Naive thymus-derived CD4-positive, alpha-beta T cell (primary cell): ENCODE measurements around the gene TMEM267. TPM values are rescaled to one million over a fixed set of nuclear protein-coding genes. Genes with fewer than 3 reads are reported as not detected.
"Not testable (repeated sequence)": the region's sequence is repeated elsewhere in the genome, so short reads cannot be mapped to it uniquely, and the experiment has no call there.

Experiments used
- ATAC-seq: fragments of 150-1000 bp; cut with Tn5 transposase; 2 replicates; pipeline ENCODE4 v1.10.0; 2021; ENCODE audit warnings: mild to moderate bottlenecking, moderate library complexity
- CTCF ChIA-PET: fragments of 350-600 bp; sonication (Branson Sonifier 250); formaldehyde crosslinking; loops from one replicate; lab custom pipeline; 2021; ENCODE audit warnings: antibody characterized with exemption; lab: Charles Lee
- POLR2A ChIA-PET: fragments of 350-600 bp; sonication (Branson Sonifier 250); formaldehyde crosslinking; loops from one replicate; lab custom pipeline; 2021; ENCODE audit warnings: antibody characterized with exemption, inconsistent platforms; lab: Charles Lee
- DNase-seq, 9 donors: peaks; one replicate each; pipeline versions ENCODE4 v3.0.0 to v3.0.0-alpha.2; 2020 to 2022; ENCODE audit warnings: mixed read lengths in 1 of 9
- H3K27ac ChIP-seq: one replicate; pipeline ENCODE4 v1.7.0; 2013; ENCODE audit warnings: mild to moderate bottlenecking, low read depth, low read length, moderate library complexity
- H3K27me3 ChIP-seq, 2 donors: one replicate each; pipeline ENCODE4 v1.7.0; 2013; ENCODE audit warnings: low read length in 2 of 2, mild to moderate bottlenecking in 2 of 2, moderate library complexity in 2 of 2; ENCODE audit not compliant: control insufficient read depth in 2 of 2, insufficient read depth in 2 of 2
- H3K36me3 ChIP-seq, 3 experiments: 1 replicate in 2 of 3; 2 replicates in 1 of 3; pipeline ENCODE4 v1.7.0; 2013; ENCODE audit warnings: low read length in 3 of 3, mild to moderate bottlenecking in 3 of 3, moderate library complexity in 1 of 3; ENCODE audit not compliant: insufficient read depth in 3 of 3, control insufficient read depth in 2 of 3
- H3K4me1 ChIP-seq, 2 donors: one replicate each; pipeline ENCODE4 v1.7.0; 2013; ENCODE audit warnings: low read length in 2 of 2, mild to moderate bottlenecking in 2 of 2, moderate library complexity in 1 of 2; ENCODE audit not compliant: control insufficient read depth in 2 of 2, insufficient read depth in 2 of 2
- H3K4me3 ChIP-seq: 2 replicates; pipeline ENCODE4 v1.7.0; 2013; ENCODE audit warnings: mild to moderate bottlenecking, low read length
- H3K9me3 ChIP-seq, 3 experiments: 1 replicate in 2 of 3; 2 replicates in 1 of 3; pipeline ENCODE4 v1.7.0; 2013; ENCODE audit warnings: low read length in 3 of 3; ENCODE audit not compliant: control insufficient read depth in 2 of 3
- H3K27ac Mint-ChIP-seq, 9 donors: one replicate each; pipeline ENCODE4 v1.8.0; 2020 to 2022; ENCODE audit warnings: mixed read lengths in 9 of 9, mild to moderate bottlenecking in 8 of 9, moderate library complexity in 5 of 9, inconsistent platforms in 2 of 9
- H3K27me3 Mint-ChIP-seq, 5 donors: one replicate each; pipeline ENCODE4 v1.8.0; 2021 to 2022; ENCODE audit warnings: mixed read lengths in 5 of 5, mild to moderate bottlenecking in 1 of 5
- H3K36me3 Mint-ChIP-seq, 5 donors: one replicate each; pipeline ENCODE4 v1.8.0; 2020 to 2022; ENCODE audit warnings: mixed read lengths in 5 of 5, mild to moderate bottlenecking in 3 of 5, inconsistent platforms in 1 of 5
- H3K4me1 Mint-ChIP-seq, 7 donors: one replicate each; pipeline ENCODE4 v1.8.0; 2020 to 2022; ENCODE audit warnings: mixed read lengths in 7 of 7, mild to moderate bottlenecking in 3 of 7, inconsistent platforms in 1 of 7
- H3K4me3 Mint-ChIP-seq, 10 donors: one replicate each; pipeline ENCODE4 v1.8.0; 2020 to 2022; ENCODE audit warnings: mild to moderate bottlenecking in 10 of 10, mixed read lengths in 10 of 10, moderate library complexity in 6 of 10, inconsistent platforms in 2 of 10
- H3K9me3 Mint-ChIP-seq, 11 donors: one replicate each; pipeline ENCODE4 v1.8.0; 2020 to 2022; ENCODE audit warnings: mixed read lengths in 11 of 11, mild to moderate bottlenecking in 4 of 11, inconsistent platforms in 1 of 11, moderate library complexity in 1 of 11
- intact Hi-C, 2 donors: fragments of 100-400 bp; cut with micrococcal nuclease; formaldehyde crosslinking; loops; one replicate each; pipeline ENCODE4 v1.15.1; 2023
- polyA plus RNA-seq, 2 donors: library from polyadenylated mRNA; unstranded; fragments of 300-500 nt; fragmentation: Illumina TruSeq; gene quantifications; one replicate each; pipeline ENCODE4 v1.2.3, GENCODE V29; 2021
- total RNA-seq, 6 experiments: library from RNA in 5 of 6; stranded (reverse) in 5 of 6; gene quantifications; 1 replicate in 5 of 6; 2 replicates in 1 of 6; pipeline ENCODE4 v1.2.3 and lab custom pipeline; 2021 to 2026

Gene TMEM267
- total and polyA plus RNA-seq, 7 experiments from 2014 or later, result 8.5 to 21.8 (median 16.2) TPM

- H3K4me3 Mint-ChIP-seq, result no peak overlapping the region
- no peak for ATAC-seq
- POLR2A ChIA-PET, result no interaction called here
These were observed 56.4 kb downstream of the TMEM267 start for GRCh38 chr5:43427306-43427705.

GRCh38 chr5:43425983-43426382 lies 57.7 kb downstream of the TMEM267 start:
- no peak overlapping the region for H3K27ac ChIP-seq
- Mint-ChIP-seq H3K27ac (no peak overlapping the region), H3K4me1 (peaks cover 0 to 1% (median 0%) of the 10 kb centered on the region in 7 donors), H3K9me3 (no peaks in the 10 kb centered on the region), H3K27me3 (peaks cover 0 to 4% (median 0%) of the 10 kb centered on the region in 5 donors), H3K4me3 (no peak overlapping the region), H3K36me3 (no peaks in the 10 kb centered on the region)
- DNase-seq (no peak), ATAC-seq (no peak)
- H3K36me3 ChIP-seq, result no peaks in the 10 kb centered on the region
- H3K4me1 ChIP-seq, result no peaks in the 10 kb centered on the region
- intact Hi-C loops, result no loop called here
- CTCF ChIA-PET, result no interaction called here
- no peaks in the 10 kb centered on the region for H3K27me3 ChIP-seq
- H3K9me3 ChIP-seq, result no peaks in the 10 kb centered on the region
- POLR2A ChIA-PET, result no interaction called here
- no peak overlapping the region for H3K4me3 ChIP-seq

More at GRCh38 chr5:43427306-43427705, 56.4 kb downstream of the TMEM267 start:
- CTCF ChIA-PET, result no interaction called here
- intact Hi-C loops, result no loop called here
- Mint-ChIP-seq H3K9me3 (peaks cover 0 to 2% (median 0%) of the 10 kb centered on the region in 11 donors), H3K4me1 (peaks cover 0 to 1% (median 0%) of the 10 kb centered on the region in 7 donors), H3K27me3 (no peaks in the 10 kb centered on the region), H3K36me3 (no peaks in the 10 kb centered on the region), H3K27ac (no peak overlapping the region)
- no peak for DNase-seq
- no peak overlapping the region for H3K4me3 ChIP-seq
- H3K9me3 ChIP-seq, result no peaks in the 10 kb centered on the region
- no peaks in the 10 kb centered on the region for H3K4me1 ChIP-seq
- no peak overlapping the region for H3K27ac ChIP-seq
- no peaks in the 10 kb centered on the region for H3K36me3 ChIP-seq
- H3K27me3 ChIP-seq, result no peaks in the 10 kb centered on the region

- H3K4me3 Mint-ChIP-seq, H3K4me1 Mint-ChIP-seq, intact Hi-C loops: not testable (repeated sequence)
These were observed 60.6 kb downstream of the TMEM267 start for GRCh38 chr5:43423086-43423485.

GRCh38 chr5:43422143-43422542 lies 61.5 kb downstream of the TMEM267 start:
- ATAC-seq (no peak), DNase-seq (no peak)
- Mint-ChIP-seq H3K27ac (no peak overlapping the region), H3K4me1 (no peaks in the 10 kb centered on the region), H3K36me3 (no peaks in the 10 kb centered on the region), H3K9me3 (no peaks in the 10 kb centered on the region), H3K4me3 (no peak overlapping the region), H3K27me3 (peaks cover 0 to 4% (median 0%) of the 10 kb centered on the region in 5 donors)
- no peak overlapping the region for H3K27ac ChIP-seq
- ChIA-PET CTCF (no interaction called here), POLR2A (no interaction called here)
- no peaks in the 10 kb centered on the region for H3K9me3 ChIP-seq
- intact Hi-C loops, result no loop called here
- no peak overlapping the region for H3K4me3 ChIP-seq
- no peaks in the 10 kb centered on the region for H3K27me3 ChIP-seq
- no peaks in the 10 kb centered on the region for H3K36me3 ChIP-seq
- no peaks in the 10 kb centered on the region for H3K4me1 ChIP-seq

More at GRCh38 chr5:43423086-43423485, 60.6 kb downstream of the TMEM267 start:
- H3K27me3 ChIP-seq, H3K36me3 ChIP-seq, H3K9me3 ChIP-seq, ATAC-seq, H3K9me3 Mint-ChIP-seq, CTCF ChIA-PET, H3K27me3 Mint-ChIP-seq, H3K4me3 ChIP-seq, DNase-seq, H3K27ac Mint-ChIP-seq, H3K36me3 Mint-ChIP-seq, H3K27ac ChIP-seq, H3K4me1 ChIP-seq, POLR2A ChIA-PET: not testable (repeated sequence)

DNA sequence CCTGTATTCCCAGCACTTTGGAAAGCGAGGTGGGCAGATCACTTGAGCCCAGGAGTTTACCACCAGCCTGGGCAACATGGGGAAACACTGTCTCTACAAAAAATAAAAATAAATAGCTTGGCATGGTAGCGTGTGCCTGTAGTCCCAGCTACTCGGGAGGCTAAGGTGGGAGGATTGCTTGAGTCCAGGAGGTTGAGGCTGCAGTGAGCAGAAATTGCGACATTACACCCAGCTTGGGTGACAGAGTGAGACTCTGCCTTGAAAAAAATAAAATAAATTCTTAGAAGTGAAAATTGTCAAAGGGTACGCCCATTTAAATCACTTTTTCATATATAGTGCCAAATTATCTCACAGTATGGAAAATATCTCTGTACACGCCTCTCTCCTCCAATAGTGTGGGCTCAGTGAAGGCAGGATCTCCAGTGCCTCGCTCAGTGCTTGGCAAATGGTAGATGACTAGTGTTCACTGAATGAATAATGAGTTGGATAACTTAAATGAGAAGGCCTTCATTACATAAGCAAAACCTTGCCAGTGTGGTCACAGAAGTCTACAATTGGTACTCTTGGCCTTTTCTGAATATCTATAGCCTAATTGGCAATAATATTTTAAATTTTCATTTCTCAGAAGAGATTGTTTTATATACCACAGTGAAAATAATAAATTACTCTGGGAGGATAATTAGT lies 62.1 kb downstream of the TMEM267 start:
- H3K4me3 ChIP-seq, result no peak overlapping the region
- no peaks in the 10 kb centered on the region for H3K4me1 Mint-ChIP-seq
- no peak overlapping the region for H3K27ac Mint-ChIP-seq
- DNase-seq, result no peak
- no peak overlapping the region for H3K27ac ChIP-seq
- no peaks in the 10 kb centered on the region for H3K9me3 Mint-ChIP-seq
- no peaks in the 10 kb centered on the region for H3K27me3 ChIP-seq
- ChIA-PET CTCF (no interaction called here), POLR2A (no interaction called here)
- no peak for ATAC-seq
- no peak overlapping the region for H3K4me3 Mint-ChIP-seq
- H3K4me1 ChIP-seq, result no peaks in the 10 kb centered on the region
- peaks cover 0 to 4% (median 0%) of the 10 kb centered on the region in 5 donors for H3K27me3 Mint-ChIP-seq
- H3K9me3 ChIP-seq, result no peaks in the 10 kb centered on the region
- no peaks in the 10 kb centered on the region for H3K36me3 ChIP-seq
- intact Hi-C loops, result no loop called here
- no peaks in the 10 kb centered on the region for H3K36me3 Mint-ChIP-seq

- no peaks in the 10 kb centered on the region for H3K27me3 ChIP-seq
- no peaks in the 10 kb centered on the region for H3K4me1 ChIP-seq
- ATAC-seq (no peak), DNase-seq (no peak)
- H3K4me3 Mint-ChIP-seq, result no peak overlapping the region
- intact Hi-C loops, result no loop called here
- H3K4me1 Mint-ChIP-seq, result no peaks in the 10 kb centered on the region
- H3K9me3 Mint-ChIP-seq, result peaks cover 0 to 1% (median 0%) of the 10 kb centered on the region in 11 donors
- POLR2A ChIA-PET, result no interaction called here
- H3K4me3 ChIP-seq, result no peak overlapping the region
- no peak overlapping the region for H3K27ac Mint-ChIP-seq
- CTCF ChIA-PET, result no interaction called here
- H3K36me3 Mint-ChIP-seq, result no peaks in the 10 kb centered on the region
- no peak overlapping the region for H3K27ac ChIP-seq
- peaks cover 0 to 4% (median 0%) of the 10 kb centered on the region in 5 donors for H3K27me3 Mint-ChIP-seq
- no peaks in the 10 kb centered on the region for H3K36me3 ChIP-seq
- no peaks in the 10 kb centered on the region for H3K9me3 ChIP-seq
These were observed 63.4 kb downstream of the TMEM267 start for GRCh38 chr5:43420241-43420640.

GRCh38 chr5:43418561-43418960 lies 65.1 kb downstream of the TMEM267 start:
- Histone ChIP-seq H3K27ac (no peak overlapping the region), H3K4me1 (no peaks in the 10 kb centered on the region), H3K27me3 (no peaks in the 10 kb centered on the region), H3K4me3 (no peak overlapping the region), H3K9me3 (no peaks in the 10 kb centered on the region), H3K36me3 (no peaks in the 10 kb centered on the region)
- peaks cover 0 to 4% (median 0%) of the 10 kb centered on the region in 5 donors for H3K27me3 Mint-ChIP-seq
- ATAC-seq (no peak), DNase-seq (no peak)
- H3K4me3 Mint-ChIP-seq, result no peak overlapping the region
- no peaks in the 10 kb centered on the region for H3K4me1 Mint-ChIP-seq
- ChIA-PET CTCF (no interaction called here), POLR2A (no interaction called here)
- peaks cover 0 to 2% (median 0%) of the 10 kb centered on the region in 11 donors for H3K9me3 Mint-ChIP-seq
- H3K36me3 Mint-ChIP-seq, result no peaks in the 10 kb centered on the region
- H3K27ac Mint-ChIP-seq, result no peak overlapping the region
- intact Hi-C loops, result no loop called here
